GM19025 (cell line): ENCODE data around the gene TOR2A.

ENCODE experiments used
- ATAC-seq: cut with Tn5 transposase; IDR thresholded peaks from one replicate; pipeline ENCODE4 v1.9.1; 2021; ENCODE audit warnings: mild to moderate bottlenecking, low read depth, moderate library complexity; ENCODE audit not compliant: unreplicated experiment

TOR2A gene

DNA sequence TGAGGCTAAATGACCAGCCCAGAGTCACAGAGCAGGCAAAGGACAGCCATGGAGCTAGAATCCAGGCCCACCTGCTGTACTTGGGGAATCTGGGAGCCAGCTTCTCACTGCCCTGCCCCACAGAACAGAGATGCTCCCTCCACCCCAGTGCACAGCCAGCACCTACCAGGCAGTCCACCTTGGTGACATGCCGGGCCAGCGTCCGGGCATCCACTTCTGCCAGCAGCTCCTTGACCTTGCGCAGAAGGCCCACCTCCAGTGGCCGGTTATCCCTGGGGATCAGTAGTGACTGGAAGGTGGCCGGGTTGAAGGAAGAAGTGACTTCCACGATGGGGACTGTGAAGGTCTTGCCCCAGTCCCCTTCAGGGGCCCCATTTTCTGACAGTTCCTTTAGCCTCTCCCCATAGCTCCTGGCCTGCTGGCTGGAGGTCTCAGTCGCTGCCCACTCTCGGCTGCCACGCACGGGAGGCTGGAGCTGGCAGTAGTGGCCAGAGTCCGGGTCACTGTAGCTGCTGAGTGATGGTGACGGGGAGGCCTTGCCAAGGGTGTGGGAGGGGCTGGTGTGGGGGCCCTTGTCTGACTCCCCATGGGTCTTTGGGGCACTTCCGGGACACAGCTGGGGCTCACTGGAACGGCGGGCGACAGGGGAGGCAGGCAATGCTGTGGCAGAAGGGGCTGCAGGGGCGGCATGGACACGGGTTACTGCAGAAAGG, 9.5 kb upstream of the TOR2A start:
- no peak for ATAC-seq

DNA sequence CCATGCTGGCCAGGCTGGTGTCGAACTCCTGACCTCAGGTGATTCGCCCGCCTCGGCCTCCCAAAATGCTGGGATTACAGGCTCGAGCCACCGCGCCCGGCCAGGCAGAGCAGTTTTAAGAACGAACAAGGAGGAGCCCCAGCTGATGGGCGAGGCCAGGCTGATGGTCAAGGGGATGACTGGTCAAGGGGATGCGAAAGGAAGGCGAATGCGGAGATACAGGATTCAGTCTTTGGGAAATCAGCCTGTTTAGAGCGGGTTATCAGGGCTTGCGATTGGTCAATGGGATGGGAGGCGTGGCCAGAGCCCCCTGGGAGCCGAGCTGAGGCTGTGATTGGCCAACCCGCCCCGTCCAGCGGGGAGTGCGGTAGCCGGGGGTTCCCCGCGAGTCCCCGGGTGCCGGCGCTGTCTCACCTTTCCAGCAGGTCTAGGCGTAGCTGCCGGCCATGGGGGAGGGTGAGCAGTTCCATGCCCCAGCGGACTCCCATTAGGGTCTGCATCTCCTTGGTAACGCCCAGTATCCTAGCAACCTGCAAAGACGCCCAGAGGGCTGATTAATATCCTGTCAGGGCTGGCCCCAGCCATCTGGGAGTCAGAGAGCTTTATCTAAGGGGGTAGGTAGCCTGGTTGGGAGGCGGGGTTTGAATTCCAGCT, 7.5 kb upstream of the TOR2A start:
- ATAC-seq = no peak

DNA sequence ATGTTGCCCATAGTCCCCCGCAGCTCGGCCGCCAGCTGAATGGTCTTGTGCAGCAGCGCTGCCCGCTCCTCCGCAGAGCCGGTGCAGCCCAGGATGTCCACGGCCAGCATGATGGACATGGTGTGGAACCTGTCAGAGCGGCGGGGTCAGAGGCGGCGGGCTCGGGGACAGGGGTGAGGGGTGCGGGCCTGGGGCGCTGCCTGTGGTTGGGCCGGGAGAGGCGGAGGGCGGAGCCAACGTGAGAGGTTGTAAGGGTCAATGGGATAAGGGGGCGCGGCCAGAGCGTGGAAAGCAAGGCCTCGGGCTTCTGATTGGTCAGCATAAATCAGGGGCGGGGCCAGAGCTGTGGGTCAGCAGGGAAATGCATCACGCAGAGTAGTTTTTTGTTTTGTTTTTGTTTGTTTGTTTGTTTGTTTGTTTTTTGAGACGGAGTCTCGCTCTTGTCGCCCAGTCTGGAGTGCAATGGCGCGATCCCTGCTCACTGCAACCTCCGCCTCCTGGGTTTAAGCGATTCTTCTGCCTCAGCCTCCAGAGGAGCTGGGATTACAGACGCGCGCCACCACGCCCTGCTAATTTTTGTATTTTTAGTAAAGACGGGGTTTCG, 6.8 kb upstream of the TOR2A start:
- ATAC-seq = no peak

DNA sequence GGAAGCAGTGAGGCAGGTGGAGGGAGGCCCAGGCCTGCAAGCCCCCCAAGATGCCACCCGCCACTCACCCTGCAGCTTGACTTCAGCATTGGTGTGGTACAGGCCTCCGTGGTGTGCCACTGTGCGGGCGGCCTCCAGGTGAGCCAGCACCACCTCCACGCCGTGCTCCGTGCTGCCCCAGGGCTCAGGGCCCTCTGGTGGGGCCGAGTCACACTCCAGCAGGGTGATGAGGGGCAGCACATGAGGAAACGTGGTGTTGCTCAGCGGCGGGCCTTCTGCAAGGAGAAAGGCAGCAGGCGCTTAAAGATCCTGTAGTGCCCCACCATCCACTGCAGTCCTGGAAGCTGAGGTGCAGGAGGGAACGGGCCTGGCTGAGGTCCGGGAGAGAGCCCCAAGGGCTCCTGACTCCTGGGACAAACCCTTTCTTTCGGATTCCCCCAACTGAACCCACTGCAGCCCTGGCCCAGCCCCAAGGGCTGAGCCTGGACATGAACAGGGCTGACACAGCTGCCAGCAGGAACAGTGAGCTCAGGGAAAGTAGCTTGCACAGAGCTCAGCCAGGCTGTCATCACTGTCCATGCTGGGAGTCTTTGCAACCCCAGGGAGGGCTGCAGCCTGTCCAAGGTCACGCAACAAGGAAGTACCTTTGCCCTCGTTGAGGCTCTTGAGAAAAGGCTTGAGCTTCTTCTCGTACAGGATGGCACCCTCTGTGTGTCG, 4.7 kb upstream of the TOR2A start:
- no peak for ATAC-seq

DNA sequence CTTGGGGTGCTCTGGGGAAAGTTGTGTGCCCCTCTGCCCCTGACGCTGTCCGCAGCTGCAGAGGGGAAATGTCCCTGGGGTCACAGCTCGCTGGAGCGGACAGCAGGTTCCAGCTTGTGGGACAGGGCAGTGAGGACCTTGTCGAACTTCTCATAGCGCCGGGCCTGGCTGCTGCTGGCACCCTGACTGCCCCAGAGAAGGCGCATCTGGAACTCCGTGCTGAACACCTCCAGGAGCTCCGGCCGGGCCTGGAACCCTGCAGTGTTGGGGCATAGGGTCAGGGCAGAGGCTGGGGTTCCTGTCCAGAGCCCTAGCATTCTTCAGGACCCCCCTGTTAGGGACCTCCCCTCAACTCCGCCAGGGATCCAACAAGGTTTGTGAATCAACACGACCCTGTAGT, 3.6 kb upstream of the TOR2A start:
- no peak for ATAC-seq

DNA sequence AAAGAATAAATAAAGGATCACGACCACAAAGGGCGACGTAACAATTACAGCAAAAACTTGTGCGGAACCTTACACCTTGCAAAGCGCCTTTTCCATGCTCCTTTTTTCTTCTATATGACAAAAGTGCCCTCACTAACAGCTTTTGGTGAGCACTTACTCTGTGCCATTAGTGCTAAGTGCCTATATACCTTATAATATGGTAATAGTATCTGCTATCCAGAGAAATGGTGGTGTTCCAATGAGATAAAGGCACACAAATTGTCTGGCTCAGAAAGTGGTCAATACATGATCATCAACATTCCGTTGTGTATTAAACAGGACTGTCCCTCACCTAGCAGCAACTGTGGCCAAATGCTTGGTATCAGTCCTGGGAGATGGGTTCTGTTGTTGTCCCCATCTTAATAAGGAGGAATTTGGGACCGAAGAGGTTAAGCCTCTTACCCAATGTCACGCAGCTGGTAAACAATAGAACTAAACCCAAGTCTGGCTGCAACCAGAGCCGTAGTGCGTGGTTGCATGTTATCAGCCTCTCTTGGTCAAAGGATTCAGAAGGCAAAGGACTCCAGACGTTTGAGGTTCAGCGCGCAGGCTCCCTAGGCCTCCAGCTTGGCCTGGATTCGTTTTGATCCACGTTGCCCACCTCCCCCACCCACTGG, 564 bp upstream of the TOR2A start:
- no peak for ATAC-seq

DNA sequence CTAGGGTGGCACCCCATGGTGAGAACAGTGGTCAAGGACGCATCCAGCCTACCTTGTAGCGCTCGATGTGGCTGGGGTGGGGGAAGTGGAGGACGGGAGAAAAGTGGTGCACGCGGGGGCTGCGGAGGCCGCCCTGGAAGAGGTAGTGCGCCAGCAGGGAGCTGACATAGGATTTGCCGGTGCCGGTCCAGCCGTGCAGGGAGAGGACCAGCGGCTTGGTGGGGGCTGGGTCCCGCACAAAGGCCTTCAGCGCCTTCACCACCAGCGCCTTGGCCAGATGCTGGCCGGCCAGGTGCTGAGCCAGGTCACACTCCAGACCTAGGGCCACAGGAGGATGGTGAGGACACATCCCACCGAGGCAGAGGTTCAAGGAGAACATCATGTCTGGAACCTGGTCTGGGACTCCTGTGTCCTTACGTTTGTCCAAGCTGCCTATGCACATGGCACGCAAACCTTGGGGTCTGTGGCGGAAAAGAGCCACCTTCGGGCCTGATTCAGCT, 797 bp downstream of the TOR2A start:
- ATAC-seq = no peak

DNA sequence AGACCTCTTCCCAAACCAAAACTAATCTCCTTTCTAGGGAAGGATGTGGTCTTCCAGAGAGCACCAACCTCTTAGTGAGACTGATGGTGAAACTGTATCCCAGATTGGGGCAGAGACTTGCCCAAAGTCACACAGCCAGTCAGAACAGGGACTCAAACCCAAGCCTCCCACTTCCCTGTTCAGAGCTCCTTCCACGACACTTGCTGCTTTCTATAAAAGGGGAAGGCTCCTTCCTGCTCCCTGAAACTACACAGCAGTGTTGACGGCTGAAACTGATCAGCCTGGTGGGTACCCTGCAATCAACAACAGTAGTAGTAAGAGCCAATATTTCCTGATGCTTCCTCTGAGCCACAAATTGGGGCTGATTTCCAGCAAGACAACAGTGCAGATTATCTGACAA, 1.5 kb downstream of the TOR2A start:
- no peak for ATAC-seq

DNA sequence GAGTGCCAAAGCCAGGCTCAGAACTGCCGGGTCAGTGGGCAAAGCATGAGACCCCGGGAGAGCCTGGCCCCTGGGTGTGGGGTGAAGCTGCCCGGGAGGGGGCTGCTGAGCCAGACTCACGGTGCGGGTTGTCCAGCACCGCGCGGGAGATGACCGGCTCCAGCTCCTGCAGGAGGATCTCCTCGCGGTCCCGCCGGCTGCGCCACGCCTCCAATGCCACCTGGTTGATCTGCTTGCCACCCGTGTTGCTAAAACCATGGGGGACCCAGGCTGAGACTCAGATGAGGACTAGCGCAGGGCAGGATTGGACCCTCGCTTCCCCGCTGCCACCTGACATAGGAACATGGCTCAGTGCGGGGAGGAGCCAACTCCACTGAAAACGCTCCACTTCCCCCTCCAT, 2.6 kb downstream of the TOR2A start:
- ATAC-seq = no peak

DNA sequence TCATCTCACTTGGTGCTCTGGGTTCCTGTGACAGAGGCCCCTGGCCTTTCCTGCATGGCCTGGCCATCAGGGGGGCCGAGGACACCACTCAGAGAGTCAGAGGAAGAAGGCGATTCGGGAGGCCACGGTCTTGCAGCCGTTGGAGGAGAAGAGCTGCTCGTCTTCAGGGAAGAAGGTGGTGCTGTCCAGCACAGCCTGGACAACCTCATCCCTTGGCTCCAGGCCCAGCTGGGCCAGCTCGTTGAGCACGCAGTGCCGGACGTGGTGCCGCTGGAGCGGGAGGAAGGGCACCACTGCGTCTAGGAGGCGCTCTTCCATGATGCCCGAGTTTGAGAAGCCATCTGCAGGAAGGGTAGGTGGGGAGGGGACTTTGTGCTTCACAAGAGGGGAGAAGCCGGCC, 3.2 kb downstream of the TOR2A start:
- ATAC-seq = no peak

DNA sequence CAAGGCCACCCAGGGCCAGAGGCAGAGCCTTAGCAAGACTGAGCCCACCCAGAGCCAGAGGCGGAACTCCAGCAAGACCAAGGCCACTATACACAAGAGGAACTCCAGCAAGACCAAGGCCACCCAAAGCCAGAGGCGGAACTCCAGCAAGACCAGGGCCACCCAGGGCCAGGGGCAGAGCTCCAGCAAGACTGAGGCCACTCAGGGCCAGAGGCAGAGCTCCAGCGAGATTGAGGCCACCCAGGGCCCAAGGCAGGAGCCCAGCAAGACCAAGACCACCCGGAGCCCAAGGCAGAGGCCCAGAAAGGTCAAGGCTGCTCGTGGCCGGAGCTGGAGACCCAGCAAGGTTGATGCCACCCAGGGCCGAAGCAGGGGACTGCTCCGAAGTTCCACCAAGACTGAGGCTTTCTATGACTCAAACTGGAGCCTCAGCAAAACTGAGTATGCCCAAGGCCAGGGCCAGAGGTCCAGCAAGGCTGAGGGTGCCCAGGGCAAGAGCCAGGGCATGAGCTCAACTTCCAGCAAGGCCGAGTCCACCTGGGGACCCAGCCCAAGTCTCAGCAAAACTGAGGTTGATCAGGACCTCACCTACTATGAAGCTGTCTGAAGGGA, 4.2 kb downstream of the TOR2A start:
- ATAC-seq = no peak

DNA sequence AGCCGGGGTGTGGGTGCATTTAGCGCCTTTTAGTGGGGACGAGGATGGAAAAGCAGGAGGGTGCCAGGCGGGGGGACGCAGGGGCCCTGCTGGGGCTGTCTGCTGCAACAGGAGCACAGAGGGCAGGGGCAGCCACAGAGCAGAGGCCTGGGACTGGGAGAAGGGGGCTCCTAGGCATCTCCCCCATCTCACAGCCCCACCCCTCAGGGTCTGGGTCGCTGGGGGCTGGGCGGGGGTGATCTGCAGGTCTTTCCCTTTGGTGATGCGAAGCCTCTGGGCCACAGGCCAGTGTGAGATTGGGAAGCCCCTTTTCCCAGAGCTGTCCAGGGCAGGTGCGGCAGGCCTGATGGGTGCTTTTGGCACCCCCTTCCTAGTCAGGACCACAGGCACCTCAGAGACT, 4.8 kb downstream of the TOR2A start:
- no peak for ATAC-seq

DNA sequence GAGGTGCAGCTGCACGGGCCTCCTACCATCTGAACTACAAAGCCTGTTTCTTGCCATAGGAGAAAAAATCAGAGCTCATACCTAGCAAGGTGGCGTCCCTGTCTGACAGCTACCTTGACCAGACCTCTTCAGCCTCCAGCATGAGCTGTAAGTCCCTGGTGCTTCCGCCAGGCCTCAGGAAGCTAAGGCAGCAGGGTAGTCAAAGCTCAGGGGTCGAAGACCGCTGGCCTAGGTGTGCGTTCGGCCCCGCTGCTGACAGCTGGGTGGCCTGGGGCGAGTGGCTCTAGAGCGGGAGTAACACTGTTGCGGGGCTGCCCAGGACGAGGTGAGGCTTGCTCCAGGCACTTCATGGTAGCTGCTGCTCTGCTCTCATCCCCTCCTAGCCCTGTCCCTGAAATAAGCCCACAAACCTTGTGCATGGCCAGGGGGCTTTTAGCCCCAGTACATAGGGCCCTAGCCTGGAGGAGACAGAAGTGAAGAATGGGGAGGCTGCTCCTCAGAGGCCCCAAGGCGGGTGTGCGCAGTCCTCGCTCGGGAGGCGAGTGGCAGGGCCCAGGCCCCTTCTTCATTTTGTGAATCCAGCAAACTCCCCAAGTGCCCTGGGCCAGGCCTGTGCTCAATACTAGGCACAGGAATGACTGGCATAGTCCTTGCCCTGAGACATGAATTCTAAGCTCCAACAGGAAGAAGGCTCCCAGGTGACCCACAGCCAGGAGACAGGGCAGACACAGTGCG, 5.4 kb downstream of the TOR2A start:
- no peak for ATAC-seq

DNA sequence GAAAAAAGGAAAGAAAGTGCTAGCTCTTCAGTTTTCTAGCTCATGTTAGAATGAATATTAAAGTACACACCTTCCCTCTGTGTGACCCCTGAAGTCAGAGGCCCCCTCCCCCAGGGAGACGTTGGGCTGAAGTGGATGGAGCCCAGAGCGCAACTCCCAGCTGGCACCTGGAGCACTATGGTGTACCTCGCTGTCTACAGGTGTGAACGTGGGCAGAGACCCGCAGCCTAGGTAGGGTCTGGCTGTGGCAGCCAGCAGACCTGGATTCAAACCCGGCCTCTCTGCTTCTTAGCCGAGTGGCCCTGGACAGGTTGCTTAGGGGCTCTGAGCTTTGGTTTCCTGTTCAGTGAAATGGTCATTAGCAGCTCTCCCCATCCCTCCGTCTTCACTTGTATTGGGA, 6.3 kb downstream of the TOR2A start:
- ATAC-seq = no peak

DNA sequence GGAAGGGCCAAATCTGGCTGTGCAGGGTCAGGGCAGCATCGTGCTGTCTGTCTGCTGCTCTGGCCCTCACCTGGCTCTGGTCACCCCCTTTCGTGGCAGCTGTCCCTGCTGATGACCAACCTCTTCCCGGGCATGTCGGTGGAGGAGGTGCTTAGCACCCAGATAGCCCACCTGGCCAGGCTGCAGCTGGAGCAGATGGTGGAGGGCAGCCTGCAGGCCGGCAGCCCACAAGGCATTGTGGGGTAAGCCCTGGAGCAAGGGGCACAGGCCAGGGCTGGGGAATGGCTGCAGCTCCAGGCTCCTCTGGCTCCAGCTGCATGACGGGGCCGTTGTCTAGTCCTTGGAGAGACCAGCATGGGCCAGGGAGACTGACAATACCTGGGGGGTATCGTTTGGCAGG, 8.2 kb downstream of the TOR2A start:
- no peak for ATAC-seq

DNA sequence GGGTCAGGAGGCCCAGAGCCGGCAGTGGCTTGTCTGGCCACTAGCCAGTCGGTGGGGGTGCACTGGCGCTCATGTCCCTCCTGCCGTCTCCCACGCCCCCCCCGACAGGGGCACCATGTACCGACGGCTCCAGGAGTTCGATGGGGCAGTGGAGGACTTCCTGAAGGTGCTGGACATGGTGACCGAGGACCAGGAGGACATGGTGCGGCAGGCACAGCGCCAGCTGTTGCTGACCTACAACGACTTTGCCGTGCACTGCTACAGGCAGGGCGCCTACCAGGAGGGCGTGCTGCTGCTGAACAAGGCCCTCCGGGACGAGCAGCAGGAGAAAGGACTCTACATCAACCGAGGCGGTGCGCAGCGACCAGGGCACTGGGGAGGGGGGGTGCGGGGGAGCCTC, 11.1 kb downstream of the TOR2A start:
- ATAC-seq = no peak

DNA sequence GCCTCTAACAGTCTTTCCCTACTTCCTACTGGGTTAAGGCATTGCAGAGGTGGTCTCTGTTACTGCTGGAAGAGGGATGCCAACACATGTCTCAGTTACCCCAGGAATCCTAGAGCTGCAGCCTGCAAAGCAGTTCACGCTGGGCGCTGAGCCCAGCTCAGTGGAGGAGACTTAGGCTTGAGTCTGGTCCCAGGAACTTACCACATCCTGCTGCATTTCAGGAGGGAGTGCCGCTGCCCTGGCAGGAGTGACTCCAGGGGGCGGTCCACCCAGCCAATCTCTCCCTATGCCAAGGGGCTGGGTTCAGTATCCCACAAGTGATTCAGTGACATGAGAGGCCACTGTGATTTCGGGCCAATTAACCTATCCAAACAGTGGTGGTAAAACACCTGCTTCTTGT, 11.7 kb downstream of the TOR2A start:
- ATAC-seq = no peak

DNA sequence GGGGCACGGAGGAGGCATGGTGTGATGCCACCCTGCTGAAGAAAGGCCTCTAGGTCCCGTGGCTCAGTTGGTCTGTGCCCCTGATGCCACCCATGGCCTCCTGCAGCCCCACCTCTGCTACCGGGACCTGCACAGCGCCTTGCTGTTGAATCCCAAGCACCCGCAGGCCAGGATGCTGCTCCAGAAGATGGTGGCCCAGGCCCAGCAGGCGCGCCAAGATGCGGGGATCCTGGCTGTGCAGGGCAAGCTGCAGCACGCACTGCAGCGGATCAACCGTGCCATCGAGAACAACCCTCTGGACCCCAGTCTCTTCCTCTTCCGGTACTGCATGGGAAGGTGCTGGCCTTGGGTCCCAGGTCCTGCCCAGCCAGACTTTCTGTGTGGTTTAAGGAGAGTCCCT, 12.1 kb downstream of the TOR2A start:
- ATAC-seq = no peak

DNA sequence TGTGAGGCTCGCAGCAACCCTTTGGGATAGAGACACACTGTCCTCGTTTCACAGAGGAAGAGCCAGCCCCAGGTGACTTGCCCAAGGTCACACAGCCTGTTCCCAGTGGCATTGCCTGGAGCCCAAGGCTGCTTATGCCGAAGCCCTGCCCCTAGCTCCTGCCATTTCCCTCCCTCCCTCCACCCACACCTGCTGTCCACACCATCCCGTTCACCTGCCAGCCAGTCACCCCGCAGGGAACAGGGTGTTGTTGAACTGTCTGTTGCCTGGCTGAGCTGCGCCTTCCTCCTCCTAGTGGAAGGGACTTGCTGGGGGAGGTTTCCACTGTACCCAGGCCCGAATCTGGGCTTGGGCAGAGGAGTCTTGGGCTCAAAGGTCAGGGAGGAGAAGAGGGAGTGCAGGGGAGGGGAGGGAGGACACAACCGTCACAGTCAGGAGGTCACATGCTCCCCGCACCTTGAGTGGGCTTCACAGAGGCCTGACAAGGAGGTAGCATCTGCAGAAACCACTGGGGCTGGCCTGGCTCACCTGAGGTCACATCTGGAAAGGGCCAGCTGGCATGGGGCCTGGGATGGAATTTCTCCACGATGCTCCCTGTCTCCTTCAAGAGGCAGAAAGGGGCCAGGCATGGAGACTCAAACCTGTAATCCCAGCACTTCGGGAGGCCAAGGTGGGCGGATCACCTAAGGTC, 12.9 kb downstream of the TOR2A start:
- no peak for ATAC-seq
